ENCODE measurements around the gene FAM162A. TPM values are rescaled to one million over a fixed set of nuclear protein-coding genes. Genes with fewer than 3 reads are reported as not detected.
"Not testable (repeated sequence)": the region's sequence is repeated elsewhere in the genome, so short reads cannot be mapped to it uniquely, and the experiment has no call there.

FAM162A gene
- total RNA-seq, 1 donor from 2014 or later: 36.1 TPM

GRCh38 chr3:122410639-122411038, 26.7 kb downstream of the FAM162A start:
- ATAC-seq (no peak), DNase-seq (ENCODE audit: low spot score) (no peak)
- intact Hi-C loops (cut with DNase I): no loop called here

- intact Hi-C loops (cut with DNase I): no loop called here
- ATAC-seq (no peak), DNase-seq (ENCODE audit: low spot score) (no peak)
Measured at GRCh38 chr3:122414391-122414790, 30.4 kb downstream of the FAM162A start.

GRCh38 chr3:122415104-122415744, 31.2 kb downstream of the FAM162A start:
- intact Hi-C loops (cut with DNase I): no loop called here
- ATAC-seq (peak; percentile 22), DNase-seq (ENCODE audit: low spot score) (no peak)

GRCh38 chr3:122415762-122416654, 32.0 kb downstream of the FAM162A start, which contains the start of gene WDR5B:
WDR5B (minus strand) TSS chr3:122416062; CDS start chr3:122415528, 534 bp downstream.
- intact Hi-C loops (cut with DNase I): no loop called here
- peak; percentile 99 for DNase-seq (ENCODE audit: low spot score)
- peak; percentile 99 for ATAC-seq

GRCh38 chr3:122416966-122417365, 33.0 kb downstream of the FAM162A start:
- intact Hi-C loops (cut with DNase I): no loop called here
- DNase-seq (ENCODE audit: low spot score) (no peak), ATAC-seq (no peak)

GRCh38 chr3:122421101-122421500, 37.1 kb downstream of the FAM162A start:
- ATAC-seq: no peak
- intact Hi-C loops (cut with DNase I): no loop called here
- DNase-seq (ENCODE audit: low spot score): no peak

- DNase-seq (ENCODE audit: low spot score) (no peak), ATAC-seq (no peak)
- intact Hi-C loops (cut with DNase I): no loop called here
Measured at GRCh38 chr3:122421836-122422235, 37.9 kb downstream of the FAM162A start.

- intact Hi-C loops (cut with DNase I): no loop called here
- ATAC-seq: no peak
- DNase-seq (ENCODE audit: low spot score): no peak
Measured at GRCh38 chr3:122427857-122428471, 44.0 kb downstream of the FAM162A start.

- DNase-seq (ENCODE audit: low spot score) (no peak), ATAC-seq (no peak)
- intact Hi-C loops (cut with DNase I): no loop called here
Measured at GRCh38 chr3:122430371-122430770, 46.4 kb downstream of the FAM162A start.

GRCh38 chr3:122435950-122436349, 52.0 kb downstream of the FAM162A start:
- ATAC-seq (no peak), DNase-seq (ENCODE audit: low spot score) (no peak)
- intact Hi-C loops (cut with DNase I): no loop called here

GRCh38 chr3:122443090-122443489, 59.1 kb downstream of the FAM162A start:
- ATAC-seq (no peak), DNase-seq (ENCODE audit: low spot score) (no peak)
- intact Hi-C loops (cut with DNase I): no loop called here

- intact Hi-C loops (cut with DNase I); DNase-seq (ENCODE audit: low spot score); ATAC-seq: not testable (repeated sequence)
Measured at GRCh38 chr3:122443762-122444490, 59.9 kb downstream of the FAM162A start.

- intact Hi-C loops (cut with DNase I); ATAC-seq; DNase-seq (ENCODE audit: low spot score): not testable (repeated sequence)
Measured at GRCh38 chr3:122444491-122444887, 60.5 kb downstream of the FAM162A start.

- intact Hi-C loops (cut with DNase I); ATAC-seq; DNase-seq (ENCODE audit: low spot score): not testable (repeated sequence)
Measured at GRCh38 chr3:122448218-122448617, 64.2 kb downstream of the FAM162A start.

- intact Hi-C loops (cut with DNase I): no loop called here
- no peak for ATAC-seq
- no peak for DNase-seq (ENCODE audit: low spot score)
Measured at GRCh38 chr3:122451371-122451770, 67.4 kb downstream of the FAM162A start.

- no peak for ATAC-seq
- intact Hi-C loops (cut with DNase I): no loop called here
- no peak for DNase-seq (ENCODE audit: low spot score)
Measured at GRCh38 chr3:122456074-122456473, 72.1 kb downstream of the FAM162A start.

GRCh38 chr3:122457706-122458105, 73.7 kb downstream of the FAM162A start:
- DNase-seq (ENCODE audit: low spot score): no peak
- ATAC-seq: no peak
- intact Hi-C loops (cut with DNase I): no loop called here

- intact Hi-C loops (cut with DNase I): no loop called here
- ATAC-seq (peak; percentile 39), DNase-seq (ENCODE audit: low spot score) (no peak)
Measured at GRCh38 chr3:122458992-122459391, 75.0 kb downstream of the FAM162A start.

- ATAC-seq: no peak
Measured at GRCh38 chr3:122461806-122462205, 77.8 kb downstream of the FAM162A start.

More at GRCh38 chr3:122461806-122462205, 77.8 kb downstream of the FAM162A start:
- intact Hi-C loops (cut with DNase I): loop anchor here (10.0 kb wide), 1 partner anchor 213 kb away; no protein-coding TSS in a partner anchor
- DNase-seq (ENCODE audit: low spot score): no peak
